Mucosa of descending colon (tissue), 3 donors: Measurements from ENCODE around the gene CCDC6. TPM values are rescaled to one million over a fixed set of nuclear protein-coding genes. Genes with fewer than 3 reads are reported as not detected.

Source experiments
- ATAC-seq: fragments of 200-7000 bp; cut with Tn5 transposase; one replicate; pipeline ENCODE4 v1.9.1; 2020; ENCODE audit warnings: mild to moderate bottlenecking, moderate library complexity
- DNase-seq, 3 donors: peaks; one replicate each; pipeline ENCODE4 v3.0.0-alpha.2; 2020
- H3K36me3 ChIP-seq: fragments of 200-600 bp; one replicate; pipeline ENCODE4 v1.8.0; 2021; ENCODE audit warnings: low read depth, mild to moderate bottlenecking
- H3K4me1 ChIP-seq: fragments of 200-600 bp; one replicate; pipeline ENCODE4 v1.8.0; 2021; ENCODE audit warnings: low read depth, mild to moderate bottlenecking
- H3K4me3 ChIP-seq: fragments of 200-600 bp; one replicate; pipeline ENCODE4 v1.8.0; 2021; ENCODE audit warnings: mild to moderate bottlenecking
- H3K9me3 ChIP-seq: fragments of 200-600 bp; one replicate; pipeline ENCODE4 v1.8.0; 2021; ENCODE audit warnings: mild to moderate bottlenecking
- intact Hi-C, 2 donors: fragments of 100-400 bp; cut with DNase I in 1 of 2; cut with micrococcal nuclease in 1 of 2; formaldehyde crosslinking; loops; one replicate each; pipeline versions ENCODE4 v1.11.0 to v1.11.1; 2022; cut with DNase I, micrococcal nuclease
- total RNA-seq, 3 donors: library from RNA; stranded (reverse); fragmentation: NEBNext Ultra II Directional in 2 of 3; extraction: Animal tissue kit (Norgen Biotek cat#: 25700) in 2 of 3; gene quantifications; one replicate each; pipeline versions ENCODE4 v1.2.1 to v1.2.4, GENCODE V29; 2021 to 2023
- TF ChIP-seq, protein P1 (sequence below): fragments of 200-600 bp; IDR thresholded peaks from one replicate; pipeline ENCODE4 v1.8.0; 2022; ENCODE audit warnings: antibody characterized with exemption, mild to moderate bottlenecking
- donor health status: DM: no; HTN: no; CAD: no; lungs with moderate emphysema.
- donor health status: DM: no; HTN: no; CAD: no.
- donor health status: DM: no; HTN: yes; CAD: no.

Gene CCDC6
- total RNA-seq, 3 donors from 2014 or later = 54.5 to 73.1 (median 62.7) TPM

DNA sequence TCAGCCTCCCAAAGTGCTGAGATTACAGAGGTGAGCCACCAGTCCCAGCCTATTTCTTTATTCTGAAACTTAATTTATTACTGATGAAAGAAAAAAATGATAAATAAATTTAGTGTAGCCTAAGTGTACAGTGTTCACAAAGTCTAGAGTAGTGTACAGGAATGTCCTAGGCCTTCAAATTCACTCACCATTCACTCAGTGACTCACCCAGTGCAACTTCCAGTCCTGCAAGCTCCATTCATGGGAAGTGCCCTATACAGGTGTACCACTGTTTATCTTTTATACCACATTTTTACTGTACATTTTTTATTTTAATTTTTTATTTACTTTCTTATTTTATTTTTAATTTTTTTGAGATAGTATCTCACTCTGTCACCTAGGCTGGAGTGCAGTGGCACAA, 165.3 kb downstream of the CCDC6 start:
- intact Hi-C loops = no loop called here
- Histone ChIP-seq H3K4me1 (no peaks in the 10 kb centered on the region), H3K4me3 (no peak overlapping the region), H3K36me3 (no peaks in the 10 kb centered on the region), H3K9me3 (peaks cover 3% of the 10 kb centered on the region)
- peak; percentile 40 for ATAC-seq
- TF ChIP-seq, protein P1, sequence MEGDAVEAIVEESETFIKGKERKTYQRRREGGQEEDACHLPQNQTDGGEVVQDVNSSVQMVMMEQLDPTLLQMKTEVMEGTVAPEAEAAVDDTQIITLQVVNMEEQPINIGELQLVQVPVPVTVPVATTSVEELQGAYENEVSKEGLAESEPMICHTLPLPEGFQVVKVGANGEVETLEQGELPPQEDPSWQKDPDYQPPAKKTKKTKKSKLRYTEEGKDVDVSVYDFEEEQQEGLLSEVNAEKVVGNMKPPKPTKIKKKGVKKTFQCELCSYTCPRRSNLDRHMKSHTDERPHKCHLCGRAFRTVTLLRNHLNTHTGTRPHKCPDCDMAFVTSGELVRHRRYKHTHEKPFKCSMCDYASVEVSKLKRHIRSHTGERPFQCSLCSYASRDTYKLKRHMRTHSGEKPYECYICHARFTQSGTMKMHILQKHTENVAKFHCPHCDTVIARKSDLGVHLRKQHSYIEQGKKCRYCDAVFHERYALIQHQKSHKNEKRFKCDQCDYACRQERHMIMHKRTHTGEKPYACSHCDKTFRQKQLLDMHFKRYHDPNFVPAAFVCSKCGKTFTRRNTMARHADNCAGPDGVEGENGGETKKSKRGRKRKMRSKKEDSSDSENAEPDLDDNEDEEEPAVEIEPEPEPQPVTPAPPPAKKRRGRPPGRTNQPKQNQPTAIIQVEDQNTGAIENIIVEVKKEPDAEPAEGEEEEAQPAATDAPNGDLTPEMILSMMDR = no peak
- no peak for DNase-seq

Other genes starting within 250 kb of the CCDC6 start
- gene SLC16A9, start 196.7 kb downstream of the CCDC6 start, total RNA-seq = 10 to 100 TPM in 2 of 3 donors, 1 to 10 TPM in 1; 7.2 to 34.9 (median 28.8) TPM
- gene MRLN, start 153.1 kb downstream of the CCDC6 start, total RNA-seq = not detected